ENCODE results near the gene SPAG6.

The SPAG6 gene

GRCh38 chr10:22322641-22323160 is 22.6 kb upstream of the SPAG6 start:
- no peak for DNase-seq

GRCh38 chr10:22323538-22324305 is 21.6 kb upstream of the SPAG6 start:
- DNase-seq = no peak

- no peak for DNase-seq
These were observed 20.9 kb upstream of the SPAG6 start for GRCh38 chr10:22324413-22324812.

GRCh38 chr10:22324893-22325271 is 20.4 kb upstream of the SPAG6 start:
- no peak for DNase-seq

GRCh38 chr10:22325272-22326144 is 19.8 kb upstream of the SPAG6 start:
- peak in 1 of 2 experiments; percentile 53 for DNase-seq

GRCh38 chr10:22326145-22326702 is 19.1 kb upstream of the SPAG6 start:
- no peak for DNase-seq

- no peak for DNase-seq
These were observed 16.1 kb upstream of the SPAG6 start for GRCh38 chr10:22329150-22329549.

GRCh38 chr10:22332116-22332692 is 13.1 kb upstream of the SPAG6 start:
- DNase-seq = no peak

- DNase-seq = no peak
These were observed 11.9 kb upstream of the SPAG6 start for GRCh38 chr10:22333167-22333974.

- no peak for DNase-seq
These were observed 11.4 kb upstream of the SPAG6 start for GRCh38 chr10:22333975-22334282.

GRCh38 chr10:22334414-22335172 is 10.7 kb upstream of the SPAG6 start:
- no peak for DNase-seq

GRCh38 chr10:22335173-22335933 is 9.9 kb upstream of the SPAG6 start:
- DNase-seq = no peak

- DNase-seq = no peak
These were observed 7.0 kb upstream of the SPAG6 start for GRCh38 chr10:22338185-22338900.

- DNase-seq = no peak
These were observed 6.4 kb upstream of the SPAG6 start for GRCh38 chr10:22338931-22339330.

GRCh38 chr10:22339761-22340328 is 5.5 kb upstream of the SPAG6 start:
- no peak for DNase-seq

GRCh38 chr10:22340329-22341189 is 4.7 kb upstream of the SPAG6 start:
- peak; percentile 85 to 87 for DNase-seq

GRCh38 chr10:22341190-22341925 is 3.9 kb upstream of the SPAG6 start:
- DNase-seq = no peak

- no peak for DNase-seq
These were observed 3.4 kb upstream of the SPAG6 start for GRCh38 chr10:22341926-22342196.
